WTC11 (cell line): ENCODE data around the gene OR51B2. TPM values are rescaled to one million over a fixed set of nuclear protein-coding genes. Genes with fewer than 3 reads are reported as not detected.

Experiments
- ATAC-seq: fragments of 200-7000 bp; cut with Tn5 transposase; 2 replicates; pipeline ENCODE4 v1.10.0; 2021; ENCODE audit warnings: mild to moderate bottlenecking, moderate library complexity
- CTCF ChIA-PET: fragments of 300-600 bp; sonication (Branson Sonifier 250); formaldehyde crosslinking; loops from one replicate; lab custom pipeline; 2021; ENCODE audit warnings: antibody characterized with exemption; lab: Charles Lee
- POLR2A ChIA-PET: fragments of 350-600 bp; sonication (Branson Sonifier 250); formaldehyde crosslinking; loops from one replicate; lab custom pipeline; 2021; ENCODE audit warnings: antibody characterized with exemption; lab: Charles Lee
- DNase-seq: peaks from one replicate; pipeline ENCODE4 v3.0.0; 2021; ENCODE audit warnings: low spot score
- H3K27ac Mint-ChIP-seq: 2 replicates; pipeline ENCODE4 v1.8.0; 2021; ENCODE audit warnings: mixed read lengths
- H3K27me3 Mint-ChIP-seq: 2 replicates; pipeline ENCODE4 v1.8.0; 2021; ENCODE audit warnings: low read depth, mild to moderate bottlenecking, moderate library complexity, mixed read lengths
- H3K36me3 Mint-ChIP-seq: 2 replicates; pipeline ENCODE4 v1.8.0; 2021; ENCODE audit warnings: mixed read lengths
- H3K4me1 Mint-ChIP-seq: 2 replicates; pipeline ENCODE4 v1.8.0; 2022; ENCODE audit warnings: mixed read lengths
- H3K4me3 Mint-ChIP-seq: 2 replicates; pipeline ENCODE4 v1.8.0; 2021; ENCODE audit warnings: mild to moderate bottlenecking, moderate library complexity, mixed read lengths
- H3K9me3 Mint-ChIP-seq: 2 replicates; pipeline ENCODE4 v1.8.0; 2021; ENCODE audit warnings: mixed read lengths
- AR ChIP-seq: fragments of 250-450 bp; sonication (Bioruptor Pico); IDR thresholded peaks from 2 replicates; pipeline ENCODE4 v1.9.0; 2021; ENCODE audit warnings: mild to moderate bottlenecking
- ATF3 ChIP-seq: sonication (generic); formaldehyde crosslinking; conservative IDR thresholded peaks from 2 replicates; pipeline ENCODE4 v1.8.1; 2022; ENCODE audit warnings: mild to moderate bottlenecking, missing genetic modification reagents
- CDX4 ChIP-seq: fragments of 250-450 bp; sonication (Bioruptor Pico); IDR thresholded peaks from 2 replicates; pipeline ENCODE4 v1.9.0; 2021; ENCODE audit warnings: moderate library complexity, mild to moderate bottlenecking, inconsistent platforms, borderline replicate concordance
- CREB1 ChIP-seq: sonication (generic); formaldehyde crosslinking; IDR thresholded peaks from 2 replicates; pipeline ENCODE4 v1.8.0; 2023; ENCODE audit warnings: mild to moderate bottlenecking, missing genetic modification reagents
- EMX1 ChIP-seq: fragments of 250-450 bp; sonication (Bioruptor Pico); IDR thresholded peaks from 2 replicates; pipeline ENCODE4 v1.8.0; 2021; ENCODE audit warnings: mild to moderate bottlenecking
- ETV6 ChIP-seq: sonication (generic); formaldehyde crosslinking; IDR thresholded peaks from 2 replicates; pipeline ENCODE4 v1.8.1; 2022; ENCODE audit warnings: mild to moderate bottlenecking, missing genetic modification reagents
- GTF2I ChIP-seq: fragments of 250-450 bp; sonication (Bioruptor Pico); conservative IDR thresholded peaks from 2 replicates; pipeline ENCODE4 v1.4.0; 2021; ENCODE audit warnings: mild to moderate bottlenecking
- IRF2 ChIP-seq: sonication (generic); formaldehyde crosslinking; IDR thresholded peaks from 2 replicates; pipeline ENCODE4 v1.8.0; 2022; ENCODE audit warnings: low read depth, missing genetic modification reagents, borderline replicate concordance
- MYBL2 ChIP-seq: sonication (generic); formaldehyde crosslinking; IDR thresholded peaks from 2 replicates; pipeline ENCODE4 v1.8.1; 2023; ENCODE audit warnings: mild to moderate bottlenecking, moderate library complexity, missing genetic modification reagents
- NFYB ChIP-seq: sonication (generic); formaldehyde crosslinking; conservative IDR thresholded peaks from 2 replicates; pipeline ENCODE4 v1.8.0; 2022; ENCODE audit warnings: low read depth, missing genetic modification reagents
- NR2C2 ChIP-seq: sonication (generic); formaldehyde crosslinking; IDR thresholded peaks from 2 replicates; pipeline ENCODE4 v1.8.0; 2022; ENCODE audit warnings: mild to moderate bottlenecking, missing genetic modification reagents
- OVOL2 ChIP-seq: fragments of 250-450 bp; sonication (Bioruptor Pico); IDR thresholded peaks from 2 replicates; pipeline ENCODE4 v1.9.0; 2021; ENCODE audit warnings: mild to moderate bottlenecking, borderline replicate concordance
- PRDM15 ChIP-seq: sonication (generic); formaldehyde crosslinking; IDR thresholded peaks from 2 replicates; pipeline ENCODE4 v1.8.0; 2022; ENCODE audit warnings: missing genetic modification reagents
- RELA ChIP-seq: sonication (generic); formaldehyde crosslinking; IDR thresholded peaks from 2 replicates; pipeline ENCODE4 v1.8.1; 2022; ENCODE audit warnings: missing genetic modification reagents, mild to moderate bottlenecking, borderline replicate concordance
- SMAD4 ChIP-seq: sonication (generic); formaldehyde crosslinking; IDR thresholded peaks from 2 replicates; pipeline ENCODE4 v1.8.0; 2022; ENCODE audit warnings: mild to moderate bottlenecking, missing genetic modification reagents
- SOX15 ChIP-seq: fragments of 250-450 bp; sonication (Bioruptor Pico); IDR thresholded peaks from 2 replicates; pipeline ENCODE4 v1.9.0; 2021; ENCODE audit warnings: mild to moderate bottlenecking
- STAT6 ChIP-seq: sonication (generic); formaldehyde crosslinking; conservative IDR thresholded peaks from 2 replicates; pipeline ENCODE4 v1.8.1; 2023; ENCODE audit warnings: mild to moderate bottlenecking, low read depth, missing genetic modification reagents, moderate library complexity
- USF1 ChIP-seq: sonication (generic); formaldehyde crosslinking; IDR thresholded peaks from 2 replicates; pipeline ENCODE4 v1.8.0; 2022; ENCODE audit warnings: mild to moderate bottlenecking, missing genetic modification reagents
- ZNF671 ChIP-seq: fragments of 250-450 bp; sonication (Bioruptor Pico); IDR thresholded peaks from 2 replicates; pipeline ENCODE4 v1.8.0; 2021; ENCODE audit warnings: mild to moderate bottlenecking
- total RNA-seq: library from RNA; stranded (reverse); gene quantifications from 3 replicates; pipeline ENCODE4 v1.2.3, GENCODE V29; 2021

Gene OR51B2
- total RNA-seq, 1 experiment from 2014 or later: not detected

GRCh38 chr11:5336331-5336730, 12.2 kb upstream of the OR51B2 start:
- Mint-ChIP-seq H3K27me3 (no peaks in the 10 kb centered on the region), H3K9me3 (no peaks in the 10 kb centered on the region)
- TF ChIP-seq MYBL2 (CRISPR knock-in tag) (no peak), PRDM15 (no peak), SMAD4 (CRISPR knock-in tag) (no peak), STAT6 (CRISPR knock-in tag) (no peak), IRF2 (CRISPR knock-in tag) (no peak)
- TF ChIP-seq, all 79 proteins: peak for 0
- ChIA-PET CTCF (no interaction called here), POLR2A (no interaction called here)
- Mint-ChIP-seq H3K4me3 (no peak overlapping the region), H3K27ac (no peak overlapping the region), H3K36me3 (no peaks in the 10 kb centered on the region), H3K4me1 (no peaks in the 10 kb centered on the region)
- DNase-seq: no peak
- no peak for ATAC-seq

GRCh38 chr11:5335170-5335569, 11.1 kb upstream of the OR51B2 start:
- POLR2A ChIA-PET: no interaction called here
- CTCF ChIA-PET: interaction anchor here (0.6 kb wide), 2 partner anchors 349 to 579 kb away, joined by 3 read pairs; no protein-coding TSS in a partner anchor
- no peak for TF ChIP-seq USF1 (CRISPR knock-in tag)
- no peak for TF ChIP-seq ATF3 (CRISPR knock-in tag)
- TF ChIP-seq MYBL2 (CRISPR knock-in tag): no peak
- no peak for TF ChIP-seq EMX1 (CRISPR knock-in tag)
- no peak for TF ChIP-seq GTF2I (CRISPR knock-in tag)
- no peak for TF ChIP-seq NR2C2 (CRISPR knock-in tag)
- TF ChIP-seq STAT6 (CRISPR knock-in tag): no peak
- TF ChIP-seq SOX15 (CRISPR knock-in tag): no peak
- no peak for TF ChIP-seq ETV6 (CRISPR knock-in tag)
- no peak for TF ChIP-seq NFYB (CRISPR knock-in tag)
- no peak for TF ChIP-seq CDX4
- TF ChIP-seq CREB1 (CRISPR knock-in tag): no peak
- no peak for TF ChIP-seq OVOL2 (CRISPR knock-in tag)
- TF ChIP-seq RELA (CRISPR knock-in tag): no peak
- no peak for TF ChIP-seq AR (CRISPR knock-in tag)
- no peak for TF ChIP-seq ZNF671
- H3K36me3 Mint-ChIP-seq: no peaks in the 10 kb centered on the region
- no peaks in the 10 kb centered on the region for H3K4me1 Mint-ChIP-seq
- H3K27me3 Mint-ChIP-seq: no peaks in the 10 kb centered on the region
- peaks cover 6% of the 10 kb centered on the region; the same call in 1 of the 2 replicates for H3K9me3 Mint-ChIP-seq
- no peak overlapping the region for H3K4me3 Mint-ChIP-seq
- no peak for ATAC-seq
- no peak for DNase-seq
- no peak overlapping the region for H3K27ac Mint-ChIP-seq
